HG03460 (cell line): ENCODE data around the gene NSRP1.
"Not testable (repeated sequence)": the region's sequence is repeated elsewhere in the genome, so short reads cannot be mapped to it uniquely, and the experiment has no call there.

Experiments used
- ATAC-seq: cut with Tn5 transposase; IDR thresholded peaks from one replicate; pipeline ENCODE4 v1.9.1; 2021; ENCODE audit not compliant: unreplicated experiment

The NSRP1 gene

DNA sequence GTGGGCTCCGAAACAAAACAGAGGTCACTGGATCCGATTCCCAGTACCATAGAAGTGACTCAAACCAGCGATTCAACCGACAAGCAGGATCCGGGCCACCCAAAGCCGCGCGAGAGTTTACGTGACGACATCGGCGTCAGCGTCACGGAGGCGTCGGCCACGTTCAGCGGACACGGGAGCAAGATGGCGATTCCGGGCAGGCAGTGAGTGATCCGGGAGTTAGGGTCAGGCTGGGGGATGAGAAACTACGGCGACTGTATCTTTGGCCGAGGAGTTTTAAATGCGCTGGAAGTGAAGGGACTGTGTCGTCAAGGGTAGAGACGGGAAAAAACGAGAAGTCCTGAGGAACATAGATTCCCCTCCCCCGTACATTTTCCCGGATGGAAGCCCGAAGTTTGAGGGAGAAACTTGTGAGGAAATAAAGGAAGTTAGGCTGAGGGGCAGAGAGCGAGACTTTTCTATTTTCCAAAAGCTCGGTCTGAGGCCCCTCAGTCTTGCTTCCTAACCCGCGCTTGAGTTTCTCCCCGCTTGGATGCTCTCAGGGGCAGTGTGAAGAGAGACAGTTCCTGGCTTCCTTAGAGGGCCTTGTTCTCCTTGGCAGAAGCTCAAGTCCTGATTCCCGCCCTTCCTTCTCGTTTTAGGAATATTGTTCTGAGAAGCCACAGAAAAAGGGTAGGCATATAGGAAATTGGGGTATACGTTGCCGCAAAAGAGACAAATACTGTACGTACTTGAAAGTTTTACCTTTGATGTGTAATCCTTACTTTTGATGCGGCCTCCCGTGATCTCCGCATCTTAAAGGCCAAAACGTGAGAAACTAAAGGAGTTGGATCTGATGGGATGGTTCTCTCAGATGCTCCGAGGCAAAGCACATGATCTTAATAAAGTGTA lies at the start of gene NSRP1:
NSRP1 (plus strand) TSS at position 156 of the 891 bp plus-strand sequence; CDS start at position 184, 28 bp downstream.
- ATAC-seq = peak; percentile 86

DNA sequence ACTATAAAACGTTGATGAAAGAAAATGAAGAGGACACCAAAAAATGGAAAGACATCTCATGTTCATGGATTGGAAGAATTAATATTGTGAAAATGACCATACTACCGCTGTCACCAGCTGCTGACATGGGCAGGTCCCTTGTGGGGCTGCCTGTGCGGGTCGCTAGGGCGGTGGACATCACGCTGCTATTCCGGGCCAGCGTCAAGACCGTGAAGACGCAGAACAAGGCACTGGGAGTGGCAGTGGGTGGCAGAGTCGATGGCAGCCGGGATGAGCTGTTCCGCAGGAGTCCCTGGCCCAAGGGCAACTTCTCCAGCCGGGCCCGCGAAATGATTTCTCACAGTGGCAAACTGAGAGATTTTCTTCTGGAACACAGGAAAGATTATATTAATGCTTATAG lies 48.2 kb upstream of the NSRP1 start:
- no peak for ATAC-seq

- ATAC-seq = no peak
Observed at GRCh38 chr17:30074254-30074653, 42.4 kb upstream of the NSRP1 start.

GRCh38 chr17:30074730-30075129 lies 41.9 kb upstream of the NSRP1 start:
- ATAC-seq = no peak

DNA sequence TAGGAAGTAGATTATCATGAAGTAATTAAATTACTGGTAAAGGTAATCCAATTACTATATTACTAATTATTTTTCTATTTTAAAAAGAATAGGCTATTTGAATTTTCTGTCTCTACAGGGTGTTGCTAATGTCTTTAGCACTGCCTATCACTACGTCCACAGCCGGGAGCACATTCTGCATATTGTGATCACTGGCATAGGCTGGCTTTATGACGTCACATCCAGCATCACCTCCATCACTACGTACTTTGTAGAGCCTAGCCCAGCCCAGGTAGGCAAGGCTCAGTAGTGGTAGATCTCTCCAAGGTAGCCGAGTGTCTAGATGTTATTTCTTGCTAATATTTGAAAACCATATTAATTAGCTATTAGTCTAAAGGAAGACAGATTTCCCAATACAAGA lies 33.8 kb upstream of the NSRP1 start:
- ATAC-seq = no peak

DNA sequence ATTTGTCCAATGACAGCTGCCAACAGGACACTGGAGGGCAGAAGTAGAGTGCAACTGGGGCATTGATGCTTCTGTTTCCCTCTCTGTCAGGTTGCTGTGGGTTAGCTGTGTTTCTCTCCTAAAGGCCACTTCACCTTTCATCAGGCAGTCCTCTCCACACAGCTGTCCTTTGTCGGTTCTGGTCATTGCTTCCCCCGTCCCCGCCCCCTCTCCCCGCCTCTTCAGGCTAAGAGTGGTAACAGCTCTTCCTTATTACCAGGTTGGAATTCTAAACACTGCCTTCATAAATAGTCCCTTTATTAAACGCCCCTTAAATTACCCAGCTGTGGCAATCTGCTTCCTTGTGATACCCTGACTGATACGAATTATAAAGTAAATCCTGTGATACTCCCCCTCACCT lies 31.8 kb upstream of the NSRP1 start:
- no peak for ATAC-seq

DNA sequence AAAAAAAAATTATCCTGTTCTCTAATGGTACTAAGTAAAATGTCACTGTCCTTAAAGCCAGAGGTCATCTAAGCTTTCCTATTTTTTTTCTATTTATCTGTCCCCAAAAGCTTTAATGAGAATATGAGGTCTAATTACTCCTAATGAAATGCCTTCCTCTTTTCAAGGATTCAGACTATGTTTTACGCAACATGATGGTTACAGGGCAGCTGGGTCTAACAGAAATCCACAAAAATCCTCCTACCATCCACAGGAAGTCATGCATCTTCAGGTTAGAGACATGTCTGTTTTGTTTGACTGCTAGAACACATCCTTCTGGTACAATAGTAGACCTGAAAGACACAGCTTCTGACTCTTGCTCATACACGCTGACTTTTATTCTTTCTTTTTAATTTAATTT lies 29.7 kb upstream of the NSRP1 start:
- no peak for ATAC-seq

- ATAC-seq = not testable (repeated sequence)
Observed at GRCh38 chr17:30087431-30087830, 29.2 kb upstream of the NSRP1 start.

- ATAC-seq = no peak
Observed at GRCh38 chr17:30091121-30091670, 25.4 kb upstream of the NSRP1 start.

DNA sequence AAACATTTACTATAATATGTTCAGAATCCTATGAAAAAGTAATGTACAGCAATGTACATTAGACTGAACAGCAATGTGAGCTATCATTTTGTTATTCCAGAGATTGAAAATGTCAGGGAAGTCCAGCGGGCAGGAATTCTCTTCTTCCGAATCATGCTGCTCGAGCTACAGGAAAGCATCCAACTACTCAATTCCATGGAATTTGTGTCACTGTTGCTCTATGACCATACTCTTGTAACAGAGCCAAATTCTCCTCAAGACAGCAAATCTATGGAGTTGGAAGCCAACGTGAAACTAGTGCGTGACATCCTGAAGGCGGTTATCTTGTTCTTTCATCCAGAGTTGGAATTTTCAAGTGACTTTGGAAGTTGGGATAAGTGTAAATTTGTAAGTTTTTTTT lies 24.8 kb upstream of the NSRP1 start:
- ATAC-seq = no peak

DNA sequence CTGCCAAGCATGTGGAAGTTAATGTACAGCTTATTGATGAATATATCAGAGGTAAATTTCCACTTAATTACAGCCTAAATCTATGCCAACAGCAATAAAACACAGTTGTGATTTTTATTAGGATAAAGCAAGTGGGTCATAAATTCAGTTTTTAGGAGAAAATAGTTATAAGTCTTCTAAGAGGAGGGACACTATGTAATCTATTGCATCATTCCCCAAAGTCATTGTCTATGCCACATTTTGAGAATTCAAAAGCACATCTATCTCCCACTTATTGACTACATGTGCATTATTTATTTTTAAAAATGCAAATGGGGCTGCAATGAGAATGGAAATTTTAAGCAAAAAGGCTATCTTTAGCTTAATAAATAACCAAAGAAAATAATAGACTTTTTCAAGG lies 23.7 kb upstream of the NSRP1 start:
- ATAC-seq = no peak

- no peak for ATAC-seq
Observed at GRCh38 chr17:30093463-30094147, 23.0 kb upstream of the NSRP1 start.

- no peak for ATAC-seq
Observed at GRCh38 chr17:30095507-30096244, 20.9 kb upstream of the NSRP1 start.

DNA sequence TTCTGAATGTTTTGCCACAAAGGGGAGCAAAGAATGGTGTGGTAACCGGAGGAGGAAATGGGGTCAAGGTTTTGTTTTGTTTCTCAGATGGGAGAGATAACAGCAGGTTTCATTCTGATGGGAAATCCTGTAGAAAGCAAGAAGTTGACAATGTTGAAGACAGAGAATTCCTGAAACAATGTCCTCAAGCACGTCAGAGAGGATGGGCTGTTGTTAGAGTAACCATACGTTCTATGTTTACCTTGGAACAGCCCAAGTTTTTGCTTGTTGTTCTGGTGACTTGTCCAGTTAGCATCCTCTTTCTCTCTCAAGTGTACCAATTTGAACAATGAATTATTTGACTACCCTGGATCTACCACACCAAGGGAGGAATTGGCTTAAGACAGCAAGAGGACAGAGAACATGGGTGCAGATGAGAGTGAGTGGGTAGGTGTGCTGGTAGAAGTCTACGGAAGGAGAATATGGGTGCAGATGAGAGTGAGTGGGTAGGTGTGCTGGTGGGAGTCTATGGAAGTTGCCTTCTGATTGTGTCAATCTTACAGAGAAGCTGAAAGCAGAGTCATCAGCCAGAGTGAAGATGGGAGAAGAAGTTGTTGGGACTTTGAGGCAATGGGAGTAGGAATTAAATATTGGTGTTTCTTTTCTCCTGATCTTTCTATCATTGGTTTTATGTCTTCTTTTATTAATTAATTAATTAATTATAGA lies 14.8 kb upstream of the NSRP1 start:
- ATAC-seq = no peak

- no peak for ATAC-seq
Observed at GRCh38 chr17:30103921-30104320, 12.7 kb upstream of the NSRP1 start.

- no peak for ATAC-seq
Observed at GRCh38 chr17:30104575-30105339, 11.9 kb upstream of the NSRP1 start.

DNA sequence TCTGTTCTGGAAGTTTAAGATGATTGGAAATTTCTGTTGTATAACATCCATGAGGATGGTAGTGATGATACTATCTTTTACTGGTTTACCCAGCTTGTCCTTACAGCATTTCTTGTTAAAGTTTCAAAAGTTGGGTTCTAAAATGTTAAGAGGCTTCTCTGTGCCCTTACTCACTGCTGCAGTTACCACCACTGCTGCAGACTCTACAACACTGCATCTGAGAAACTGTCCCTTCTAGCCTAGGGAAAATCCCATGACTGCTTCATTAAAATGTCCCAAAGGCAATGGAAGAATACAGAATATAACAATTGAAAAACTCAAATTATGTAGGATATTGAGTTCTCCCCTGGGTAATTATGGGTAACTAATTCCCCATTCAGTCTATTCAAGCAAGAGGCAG lies 3.8 kb upstream of the NSRP1 start:
- ATAC-seq = no peak

GRCh38 chr17:30113213-30113612 lies 3.4 kb upstream of the NSRP1 start:
- ATAC-seq = no peak

DNA sequence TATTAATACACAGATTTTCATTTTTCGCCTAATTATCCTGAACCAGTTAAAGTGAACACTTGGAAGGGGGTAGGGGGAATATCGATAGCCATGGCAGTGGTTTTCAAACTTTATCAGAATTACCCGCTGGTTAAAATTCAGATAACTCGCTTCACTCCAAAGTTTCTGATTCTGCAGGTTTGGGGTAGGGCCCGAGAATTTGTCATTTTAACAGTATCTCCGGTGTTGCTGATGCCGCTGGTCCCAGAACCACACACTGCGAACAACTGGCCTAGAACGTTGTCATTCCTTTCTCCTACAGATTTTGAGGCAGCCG lies 313 bp upstream of the NSRP1 start:
- no peak for ATAC-seq

- ATAC-seq = no peak
Observed at GRCh38 chr17:30117675-30118081, 1.1 kb downstream of the NSRP1 start.
